ENCODE data around the gene PPP3R1. TPM values are rescaled to one million over a fixed set of nuclear protein-coding genes. Genes with fewer than 3 reads are reported as not detected.

The PPP3R1 gene
- total and polyA plus RNA-seq, 2 experiments from 2014 or later, result 7.9 to 49.6 TPM

DNA sequence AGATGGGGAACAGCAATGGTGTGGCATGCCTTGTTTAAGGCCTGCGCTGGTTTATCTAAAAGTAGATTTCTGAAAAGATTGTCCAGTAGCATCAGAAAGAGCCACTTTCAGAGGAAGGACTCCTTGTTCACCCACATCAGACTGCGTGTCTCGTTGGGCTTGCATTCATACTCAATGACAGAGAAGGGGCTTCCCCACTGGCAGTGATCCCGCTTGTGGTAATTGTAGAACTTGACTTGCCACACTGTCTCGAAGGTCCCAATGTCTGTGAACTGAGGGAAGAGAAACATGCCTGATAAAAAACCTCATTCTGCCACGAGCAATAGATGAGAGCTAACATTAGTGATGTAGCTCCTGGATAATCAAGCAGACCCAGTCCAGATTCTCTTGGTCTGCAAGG lies 41.4 kb upstream of the PPP3R1 start (continued):
- TF ChIP-seq, protein P1, sequence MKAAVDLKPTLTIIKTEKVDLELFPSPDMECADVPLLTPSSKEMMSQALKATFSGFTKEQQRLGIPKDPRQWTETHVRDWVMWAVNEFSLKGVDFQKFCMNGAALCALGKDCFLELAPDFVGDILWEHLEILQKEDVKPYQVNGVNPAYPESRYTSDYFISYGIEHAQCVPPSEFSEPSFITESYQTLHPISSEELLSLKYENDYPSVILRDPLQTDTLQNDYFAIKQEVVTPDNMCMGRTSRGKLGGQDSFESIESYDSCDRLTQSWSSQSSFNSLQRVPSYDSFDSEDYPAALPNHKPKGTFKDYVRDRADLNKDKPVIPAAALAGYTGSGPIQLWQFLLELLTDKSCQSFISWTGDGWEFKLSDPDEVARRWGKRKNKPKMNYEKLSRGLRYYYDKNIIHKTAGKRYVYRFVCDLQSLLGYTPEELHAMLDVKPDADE (IDR thresholded peaks at IDR 0.05), result no peak

DNA sequence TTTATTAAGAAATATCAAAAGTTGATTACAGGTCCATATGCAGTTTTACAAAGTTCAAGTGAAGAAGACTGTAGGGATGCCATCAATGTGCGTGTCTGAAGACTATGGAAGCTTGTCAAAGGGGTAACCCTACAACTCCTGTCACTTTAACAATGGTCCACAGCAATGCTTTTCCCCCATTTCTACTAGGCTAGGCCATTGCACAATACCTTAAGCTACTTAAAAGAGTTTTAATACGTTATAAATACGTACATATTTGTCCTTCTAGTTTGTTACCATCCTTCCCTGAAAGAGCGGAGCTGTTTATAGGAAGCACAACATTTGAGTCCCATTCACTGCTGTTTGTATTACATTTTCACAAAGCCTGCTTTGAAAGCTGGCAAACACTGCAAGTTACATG lies 40.7 kb upstream of the PPP3R1 start:
- H3K27ac Mint-ChIP-seq, result no peak overlapping the region

More for the DNA sequence above, 40.7 kb upstream of the PPP3R1 start:
- Histone ChIP-seq H3K27me3 (ENCODE audit: insufficient read depth) (no peaks in the 10 kb centered on the region), H3K4me3 (no peak overlapping the region), H2AFZ (no peak overlapping the region), H3K4me2 (no peak overlapping the region), H4K20me1 (replicated peaks; ENCODE audit: insufficient read depth) (no peaks in the 10 kb centered on the region), H3K27ac (ENCODE audit: low read depth) (no peak overlapping the region), H3K36me3 (ENCODE audit: insufficient read depth) (no peaks in the 10 kb centered on the region), H3K79me2 (replicated peaks; ENCODE audit: insufficient read depth) (no peaks in the 10 kb centered on the region), H3K4me1 (ENCODE audit: insufficient read depth) (no peaks in the 10 kb centered on the region), H3K9me2 (ENCODE audit: insufficient read depth) (no peaks in the 10 kb centered on the region), H3F3A (replicated peaks; ENCODE audit: low read depth) (no peaks in the 10 kb centered on the region)
- no peak for DNase-seq (ENCODE audit: low spot score)
- ATAC-seq, result no peak
- no peak for TF ChIP-seq ZNF331 (CRISPR knock-in tag; IDR thresholded peaks at IDR 0.05; ENCODE audit: low read depth)
- TF ChIP-seq STAT1 (IDR thresholded peaks at IDR 0.05; ENCODE audit: unreplicated experiment), result no peak
- no peak for TF ChIP-seq ZNF114 (CRISPR knock-in tag; IDR thresholded peaks at IDR 0.05)
- TF ChIP-seq, protein P1 (IDR thresholded peaks at IDR 0.05), result no peak
- TF ChIP-seq CREB1 (CRISPR knock-in tag; IDR thresholded peaks at IDR 0.05; ENCODE audit: low read depth), result no peak
- no peak for TF ChIP-seq REST (IDR thresholded peaks at IDR 0.05; ENCODE audit: unreplicated experiment)
- TF ChIP-seq JUNB (IDR thresholded peaks at IDR 0.05; ENCODE audit: unreplicated experiment), result no peak
- TF ChIP-seq EZH2phosphoT487 (IDR thresholded peaks at IDR 0.05; ENCODE audit: unreplicated experiment), result no peak
- Mint-ChIP-seq H3K9me3 (no peaks in the 10 kb centered on the region), H3K4me1 (peaks cover 3% of the 10 kb centered on the region; the same call in 2 of the 3 replicates), H3K36me3 (ENCODE audit: low read depth) (no peaks in the 10 kb centered on the region), H3K4me3 (no peak overlapping the region), H3K27me3 (ENCODE audit: insufficient read depth, low read depth, poor library complexity) (no peaks in the 10 kb centered on the region)
